WI38 (cell line): ENCODE measurements around the gene PARD3.

Experiments used
- H3K4me3 ChIP-seq: 2 replicates; pipeline ENCODE4 v1.5.1; 2011; ENCODE audit warnings: low read depth, mild to moderate bottlenecking, control low read depth, low read length
- CTCF ChIP-seq: IDR thresholded peaks from 2 replicates; pipeline ENCODE4 v1.5.1; 2012; ENCODE audit warnings: low read depth, mild to moderate bottlenecking, control low read depth, low read length

Gene PARD3

GRCh38 chr10:34489973-34490745, 324.9 kb downstream of the PARD3 start:
- H3K4me3 ChIP-seq, result no peak overlapping the region

GRCh38 chr10:34489411-34489810, 325.7 kb downstream of the PARD3 start:
- no peak overlapping the region for H3K4me3 ChIP-seq
- TF ChIP-seq CTCF, result no peak

More at GRCh38 chr10:34489973-34490745, 324.9 kb downstream of the PARD3 start:
- TF ChIP-seq CTCF, result no peak

GRCh38 chr10:34488476-34489130, 326.5 kb downstream of the PARD3 start:
- no peak for TF ChIP-seq CTCF
- no peak overlapping the region for H3K4me3 ChIP-seq

GRCh38 chr10:34486008-34486407, 329.1 kb downstream of the PARD3 start:
- H3K4me3 ChIP-seq, result no peak overlapping the region
- TF ChIP-seq CTCF, result no peak

- TF ChIP-seq CTCF, result no peak
- H3K4me3 ChIP-seq, result no peak overlapping the region
These were observed 330.9 kb downstream of the PARD3 start for GRCh38 chr10:34484164-34484563.

- TF ChIP-seq CTCF, result no peak
- H3K4me3 ChIP-seq, result no peak overlapping the region
These were observed 334.8 kb downstream of the PARD3 start for GRCh38 chr10:34480345-34480744.

GRCh38 chr10:34479520-34480179, 335.4 kb downstream of the PARD3 start:
- H3K4me3 ChIP-seq, result no peak overlapping the region
- TF ChIP-seq CTCF, result no peak
